HepG2 (cell line): ENCODE results near the gene DDIT4. TPM values are rescaled to one million over a fixed set of nuclear protein-coding genes. Genes with fewer than 3 reads are reported as not detected.
A peak's percentile ranks its signal among the peaks of the same experiment; 100 is the strongest.

ENCODE experiments used
- CENPT ChIP-seq: sonication (generic); formaldehyde crosslinking; IDR thresholded peaks from 2 replicates; pipeline ENCODE4 v1.8.0; 2022; ENCODE audit warnings: low read depth, mild to moderate bottlenecking, moderate library complexity, missing genetic modification reagents
- FOXA3 ChIP-seq: IDR thresholded peaks from 2 replicates; pipeline ENCODE4 v1.6.1; 2016; ENCODE audit warnings: missing genetic modification reagents, missing compliant biosample characterization
- MAFG ChIP-seq: sonication (generic); formaldehyde crosslinking; IDR thresholded peaks from 2 replicates; pipeline ENCODE4 v1.5.1; 2020; ENCODE audit warnings: mild to moderate bottlenecking, missing genetic modification reagents
- PHF20 ChIP-seq: sonication (generic); formaldehyde crosslinking; IDR thresholded peaks from 2 replicates; pipeline ENCODE4 v1.5.0; 2020; ENCODE audit warnings: mild to moderate bottlenecking, missing genetic modification reagents
- POLR2AphosphoS5 ChIP-seq: IDR thresholded peaks from 2 replicates; pipeline ENCODE4 v1.6.1; 2012; ENCODE audit warnings: low read depth, low read length
- RELA ChIP-seq: sonication (generic); formaldehyde crosslinking; IDR thresholded peaks from 2 replicates; pipeline ENCODE4 v1.4.0; 2020; ENCODE audit warnings: missing genetic modification reagents
- SALL1 ChIP-seq: sonication (generic); formaldehyde crosslinking; IDR thresholded peaks from 2 replicates; pipeline ENCODE4 v1.8.0; 2022; ENCODE audit warnings: mild to moderate bottlenecking, missing genetic modification reagents
- SETDB1 ChIP-seq: sonication (generic); formaldehyde crosslinking; IDR thresholded peaks from 2 replicates; pipeline ENCODE4 v1.5.1; 2020; ENCODE audit warnings: missing genetic modification reagents, mild to moderate bottlenecking, borderline replicate concordance
- SIX4 ChIP-seq: sonication (generic); formaldehyde crosslinking; IDR thresholded peaks from 2 replicates; pipeline ENCODE4 v1.4.0; 2020; ENCODE audit warnings: missing genetic modification reagents
- STAG1 ChIP-seq: sonication (generic); formaldehyde crosslinking; IDR thresholded peaks from 2 replicates; pipeline ENCODE4 v1.4.0; 2020; ENCODE audit warnings: missing genetic modification reagents
- ZEB1 ChIP-seq: IDR thresholded peaks from 2 replicates; pipeline ENCODE4 v1.6.1; 2012; ENCODE audit warnings: mild to moderate bottlenecking, low read depth, inconsistent platforms; ENCODE audit not compliant: insufficient replicate concordance
- ZNF20 ChIP-seq: sonication (generic); formaldehyde crosslinking; IDR thresholded peaks from 2 replicates; pipeline ENCODE4 v1.4.0; 2020; ENCODE audit warnings: mild to moderate bottlenecking, moderate library complexity, missing genetic modification reagents
- ZNF329 ChIP-seq: sonication (generic); formaldehyde crosslinking; IDR thresholded peaks from 2 replicates; pipeline ENCODE4 v1.9.0; 2021; ENCODE audit warnings: low read depth, mild to moderate bottlenecking, missing genetic modification reagents
- ZNF543 ChIP-seq: sonication (generic); formaldehyde crosslinking; IDR thresholded peaks from 2 replicates; pipeline ENCODE4 v1.4.0; 2020; ENCODE audit warnings: mild to moderate bottlenecking, missing genetic modification reagents
- ZNF563 ChIP-seq: sonication (generic); formaldehyde crosslinking; IDR thresholded peaks from 2 replicates; pipeline ENCODE4 v1.8.0; 2022; ENCODE audit warnings: mild to moderate bottlenecking, moderate library complexity, missing genetic modification reagents
- ZNF768 ChIP-seq: sonication (generic); formaldehyde crosslinking; IDR thresholded peaks from 2 replicates; pipeline ENCODE4 v1.4.0; 2020; ENCODE audit warnings: missing genetic modification reagents
- ZSCAN31 ChIP-seq: sonication (generic); formaldehyde crosslinking; IDR thresholded peaks from 2 replicates; pipeline ENCODE4 v1.5.0; 2020; ENCODE audit warnings: low read depth, mild to moderate bottlenecking, missing genetic modification reagents
- polyA plus RNA-seq, 8 experiments: library from polyadenylated mRNA; depleted of rRNA in 3 of 8; stranded (reverse) in 7 of 8; unstranded in 1 of 8; fragments of >200 nt; fragmentation: Illumina TruSeq in 4 of 8; extraction: Trizol in 4 of 8; gene quantifications; 2 replicates each; pipeline versions ENCODE4 v1.2.1 to v1.2.3, GENCODE V29; 2011 to 2016; ENCODE audit warnings: low read depth in 4 of 8, missing spikeins in 1 of 8, mixed read lengths in 1 of 8; ENCODE audit not compliant: insufficient read depth in 1 of 8
- total RNA-seq, 5 experiments: library from RNA; depleted of rRNA; stranded (reverse); fragments of >200 nt; fragmentation: Illumina TruSeq; extraction: Trizol; gene quantifications; 2 replicates each; pipeline ENCODE4 v1.2.3, GENCODE V29; 2016; ENCODE audit warnings: low read depth in 1 of 5
- TF ChIP-seq, protein P1 (sequence below): sonication (generic); formaldehyde crosslinking; IDR thresholded peaks from 2 replicates; pipeline ENCODE4 v1.5.1; 2020; ENCODE audit warnings: missing genetic modification reagents, mild to moderate bottlenecking, borderline replicate concordance
- TF ChIP-seq, protein P2 (sequence below): fragments of 450-650 bp; IDR thresholded peaks from 2 replicates; pipeline ENCODE4 v1.6.1; 2016
- TF ChIP-seq, protein P3 (sequence below): sonication (generic); formaldehyde crosslinking; conservative IDR thresholded peaks from 2 replicates; pipeline ENCODE4 v1.4.0; 2020; ENCODE audit warnings: missing genetic modification reagents
- TF ChIP-seq, protein P4 (sequence below): sonication (generic); formaldehyde crosslinking; IDR thresholded peaks from 2 replicates; pipeline ENCODE4 v1.4.0; 2020; ENCODE audit warnings: mild to moderate bottlenecking, missing genetic modification reagents
- TF ChIP-seq, protein P5 (sequence below): IDR thresholded peaks from 2 replicates; pipeline ENCODE4 v1.6.1; 2016; ENCODE audit warnings: low read depth, borderline replicate concordance

DDIT4 gene
- total and polyA plus RNA-seq, 2 of the 13 experiments (the other 11 are each of a cell fraction or from before 2014, with no cell fraction given), result 35.6 to 40.7 TPM

DNA sequence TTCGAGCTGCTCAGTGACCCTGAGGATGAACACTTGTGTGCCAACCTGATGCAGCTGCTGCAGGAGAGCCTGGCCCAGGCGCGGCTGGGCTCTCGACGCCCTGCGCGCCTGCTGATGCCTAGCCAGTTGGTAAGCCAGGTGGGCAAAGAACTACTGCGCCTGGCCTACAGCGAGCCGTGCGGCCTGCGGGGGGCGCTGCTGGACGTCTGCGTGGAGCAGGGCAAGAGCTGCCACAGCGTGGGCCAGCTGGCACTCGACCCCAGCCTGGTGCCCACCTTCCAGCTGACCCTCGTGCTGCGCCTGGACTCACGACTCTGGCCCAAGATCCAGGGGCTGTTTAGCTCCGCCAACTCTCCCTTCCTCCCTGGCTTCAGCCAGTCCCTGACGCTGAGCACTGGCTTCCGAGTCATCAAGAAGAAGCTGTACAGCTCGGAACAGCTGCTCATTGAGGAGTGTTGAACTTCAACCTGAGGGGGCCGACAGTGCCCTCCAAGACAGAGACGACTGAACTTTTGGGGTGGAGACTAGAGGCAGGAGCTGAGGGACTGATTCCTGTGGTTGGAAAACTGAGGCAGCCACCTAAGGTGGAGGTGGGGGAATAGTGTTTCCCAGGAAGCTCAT is 1.1 kb downstream of the DDIT4 start (continued):
- TF ChIP-seq MAFG (no peak), SIX4 (CRISPR knock-in tag) (no peak), SALL1 (CRISPR knock-in tag) (peak; percentile 51; the same call in 1 of the 2 replicates), ZNF543 (CRISPR knock-in tag) (no peak), ZNF329 (CRISPR knock-in tag) (no peak), ZNF768 (CRISPR knock-in tag) (peak; percentile 46; the same call in 1 of the 2 replicates), RELA (CRISPR knock-in tag) (no peak; the same call in 1 of the 2 replicates), POLR2AphosphoS5 (peak; percentile 36; the same call in 1 of the 2 replicates), ZSCAN31 (CRISPR knock-in tag) (no peak), PHF20 (no peak), STAG1 (peak; percentile 60), SETDB1 (CRISPR knock-in tag) (no peak), FOXA3 (CRISPR knock-in tag) (no peak), ZNF563 (CRISPR knock-in tag) (0 out of 2 replicates have a peak, but pooled peaks have one; percentile 28), ZNF20 (CRISPR knock-in tag) (no peak), ZEB1 (no peak), CENPT (CRISPR knock-in tag) (peak; percentile 11; the same call in 1 of the 2 replicates)
- TF ChIP-seq, protein P1, sequence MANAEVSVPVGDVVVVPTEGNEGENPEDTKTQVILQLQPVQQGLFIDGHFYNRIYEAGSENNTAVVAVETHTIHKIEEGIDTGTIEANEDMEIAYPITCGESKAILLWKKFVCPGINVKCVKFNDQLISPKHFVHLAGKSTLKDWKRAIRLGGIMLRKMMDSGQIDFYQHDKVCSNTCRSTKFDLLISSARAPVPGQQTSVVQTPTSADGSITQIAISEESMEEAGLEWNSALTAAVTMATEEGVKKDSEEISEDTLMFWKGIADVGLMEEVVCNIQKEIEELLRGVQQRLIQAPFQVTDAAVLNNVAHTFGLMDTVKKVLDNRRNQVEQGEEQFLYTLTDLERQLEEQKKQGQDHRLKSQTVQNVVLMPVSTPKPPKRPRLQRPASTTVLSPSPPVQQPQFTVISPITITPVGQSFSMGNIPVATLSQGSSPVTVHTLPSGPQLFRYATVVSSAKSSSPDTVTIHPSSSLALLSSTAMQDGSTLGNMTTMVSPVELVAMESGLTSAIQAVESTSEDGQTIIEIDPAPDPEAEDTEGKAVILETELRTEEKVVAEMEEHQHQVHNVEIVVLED (CRISPR knock-in tag), result peak; percentile 22
- TF ChIP-seq, protein P2, sequence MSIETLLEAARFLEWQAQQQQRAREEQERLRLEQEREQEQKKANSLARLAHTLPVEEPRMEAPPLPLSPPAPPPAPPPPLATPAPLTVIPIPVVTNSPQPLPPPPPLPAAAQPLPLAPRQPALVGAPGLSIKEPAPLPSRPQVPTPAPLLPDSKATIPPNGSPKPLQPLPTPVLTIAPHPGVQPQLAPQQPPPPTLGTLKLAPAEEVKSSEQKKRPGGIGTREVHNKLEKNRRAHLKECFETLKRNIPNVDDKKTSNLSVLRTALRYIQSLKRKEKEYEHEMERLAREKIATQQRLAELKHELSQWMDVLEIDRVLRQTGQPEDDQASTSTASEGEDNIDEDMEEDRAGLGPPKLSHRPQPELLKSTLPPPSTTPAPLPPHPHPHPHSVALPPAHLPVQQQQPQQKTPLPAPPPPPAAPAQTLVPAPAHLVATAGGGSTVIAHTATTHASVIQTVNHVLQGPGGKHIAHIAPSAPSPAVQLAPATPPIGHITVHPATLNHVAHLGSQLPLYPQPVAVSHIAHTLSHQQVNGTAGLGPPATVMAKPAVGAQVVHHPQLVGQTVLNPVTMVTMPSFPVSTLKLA, result no peak
- TF ChIP-seq, protein P3, sequence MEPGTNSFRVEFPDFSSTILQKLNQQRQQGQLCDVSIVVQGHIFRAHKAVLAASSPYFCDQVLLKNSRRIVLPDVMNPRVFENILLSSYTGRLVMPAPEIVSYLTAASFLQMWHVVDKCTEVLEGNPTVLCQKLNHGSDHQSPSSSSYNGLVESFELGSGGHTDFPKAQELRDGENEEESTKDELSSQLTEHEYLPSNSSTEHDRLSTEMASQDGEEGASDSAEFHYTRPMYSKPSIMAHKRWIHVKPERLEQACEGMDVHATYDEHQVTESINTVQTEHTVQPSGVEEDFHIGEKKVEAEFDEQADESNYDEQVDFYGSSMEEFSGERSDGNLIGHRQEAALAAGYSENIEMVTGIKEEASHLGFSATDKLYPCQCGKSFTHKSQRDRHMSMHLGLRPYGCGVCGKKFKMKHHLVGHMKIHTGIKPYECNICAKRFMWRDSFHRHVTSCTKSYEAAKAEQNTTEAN, result no peak
- TF ChIP-seq, protein P4, sequence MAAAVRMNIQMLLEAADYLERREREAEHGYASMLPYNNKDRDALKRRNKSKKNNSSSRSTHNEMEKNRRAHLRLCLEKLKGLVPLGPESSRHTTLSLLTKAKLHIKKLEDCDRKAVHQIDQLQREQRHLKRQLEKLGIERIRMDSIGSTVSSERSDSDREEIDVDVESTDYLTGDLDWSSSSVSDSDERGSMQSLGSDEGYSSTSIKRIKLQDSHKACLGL (CRISPR knock-in tag), result peak; percentile 47; the same call in 1 of the 2 replicates
- TF ChIP-seq, protein P5, sequence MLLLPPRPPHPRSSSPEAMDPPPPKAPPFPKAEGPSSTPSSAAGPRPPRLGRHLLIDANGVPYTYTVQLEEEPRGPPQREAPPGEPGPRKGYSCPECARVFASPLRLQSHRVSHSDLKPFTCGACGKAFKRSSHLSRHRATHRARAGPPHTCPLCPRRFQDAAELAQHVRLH (CRISPR knock-in tag), result 0 out of 2 replicates have a peak, but pooled peaks have one; percentile 14
